Measurements from ENCODE around the gene ITGA3.

DNA sequence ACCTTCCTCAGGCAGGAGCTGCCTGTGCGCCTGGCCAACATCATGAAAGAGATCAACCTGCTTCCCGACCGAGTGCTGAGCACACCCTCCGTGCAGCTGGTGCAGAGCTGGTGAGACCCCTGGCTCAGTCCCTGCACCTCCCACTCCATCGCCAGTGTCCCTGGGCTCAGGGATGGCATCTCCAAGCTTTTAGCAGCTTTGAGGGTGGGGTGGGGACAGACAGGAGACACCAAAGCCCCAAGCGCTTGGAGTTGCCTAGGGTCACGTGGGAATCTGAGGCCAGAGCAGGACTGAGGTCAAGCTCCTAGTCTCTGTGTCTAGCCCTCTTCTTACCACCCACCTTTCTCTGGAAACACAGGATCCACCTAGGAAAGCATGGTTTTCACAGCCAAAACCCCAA is 41.5 kb downstream of the ITGA3 start:
- TF ChIP-seq, protein P1, sequence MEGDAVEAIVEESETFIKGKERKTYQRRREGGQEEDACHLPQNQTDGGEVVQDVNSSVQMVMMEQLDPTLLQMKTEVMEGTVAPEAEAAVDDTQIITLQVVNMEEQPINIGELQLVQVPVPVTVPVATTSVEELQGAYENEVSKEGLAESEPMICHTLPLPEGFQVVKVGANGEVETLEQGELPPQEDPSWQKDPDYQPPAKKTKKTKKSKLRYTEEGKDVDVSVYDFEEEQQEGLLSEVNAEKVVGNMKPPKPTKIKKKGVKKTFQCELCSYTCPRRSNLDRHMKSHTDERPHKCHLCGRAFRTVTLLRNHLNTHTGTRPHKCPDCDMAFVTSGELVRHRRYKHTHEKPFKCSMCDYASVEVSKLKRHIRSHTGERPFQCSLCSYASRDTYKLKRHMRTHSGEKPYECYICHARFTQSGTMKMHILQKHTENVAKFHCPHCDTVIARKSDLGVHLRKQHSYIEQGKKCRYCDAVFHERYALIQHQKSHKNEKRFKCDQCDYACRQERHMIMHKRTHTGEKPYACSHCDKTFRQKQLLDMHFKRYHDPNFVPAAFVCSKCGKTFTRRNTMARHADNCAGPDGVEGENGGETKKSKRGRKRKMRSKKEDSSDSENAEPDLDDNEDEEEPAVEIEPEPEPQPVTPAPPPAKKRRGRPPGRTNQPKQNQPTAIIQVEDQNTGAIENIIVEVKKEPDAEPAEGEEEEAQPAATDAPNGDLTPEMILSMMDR (conservative IDR thresholded peaks at IDR 0.05; ENCODE audit: low read length), result no peak
- no peak for TF ChIP-seq EZH2phosphoT487 (IDR thresholded peaks at IDR 0.05; ENCODE audit: borderline replicate concordance)
